ENCODE measurements around the gene TRIM44.

The TRIM44 gene

GRCh38 chr11:35811783-35812182 is 149.2 kb downstream of the TRIM44 start:
- Histone ChIP-seq H3K27me3 (ENCODE audit: low read depth) (no peaks in the 10 kb centered on the region), H3K9me3 (no peaks in the 10 kb centered on the region), H3K36me3 (replicated peaks) (no peaks in the 10 kb centered on the region), H3K4me3 (no peak overlapping the region), H3K4me1 (no peaks in the 10 kb centered on the region)
- in situ Hi-C loops (cut with MboI; ENCODE audit: low sequenced_read_pairs) = no loop called here
- no peak for DNase-seq (ENCODE audit: low spot score in 2 of 2)

GRCh38 chr11:35812828-35813227 is 150.3 kb downstream of the TRIM44 start:
- Histone ChIP-seq H3K4me3 (no peak overlapping the region), H3K9me3 (no peaks in the 10 kb centered on the region), H3K36me3 (replicated peaks) (no peaks in the 10 kb centered on the region), H3K4me1 (no peaks in the 10 kb centered on the region), H3K27me3 (ENCODE audit: low read depth) (no peaks in the 10 kb centered on the region)
- DNase-seq (ENCODE audit: low spot score in 2 of 2) = no peak
- in situ Hi-C loops (cut with MboI; ENCODE audit: low sequenced_read_pairs) = no loop called here

- in situ Hi-C loops (cut with MboI; ENCODE audit: low sequenced_read_pairs) = no loop called here
- H3K27me3 ChIP-seq (ENCODE audit: low read depth) = no peaks in the 10 kb centered on the region
- H3K36me3 ChIP-seq (replicated peaks) = no peaks in the 10 kb centered on the region
- H3K4me3 ChIP-seq = no peak overlapping the region
- DNase-seq (ENCODE audit: low spot score in 2 of 2) = no peak
- no peaks in the 10 kb centered on the region for H3K4me1 ChIP-seq
- H3K9me3 ChIP-seq = no peaks in the 10 kb centered on the region
These were observed 151.6 kb downstream of the TRIM44 start for GRCh38 chr11:35814081-35814695.

GRCh38 chr11:35814720-35815305 is 152.2 kb downstream of the TRIM44 start:
- Histone ChIP-seq H3K4me1 (no peaks in the 10 kb centered on the region), H3K4me3 (no peak overlapping the region), H3K27me3 (ENCODE audit: low read depth) (no peaks in the 10 kb centered on the region), H3K9me3 (no peaks in the 10 kb centered on the region), H3K36me3 (replicated peaks) (no peaks in the 10 kb centered on the region)
- no peak for DNase-seq (ENCODE audit: low spot score in 2 of 2)
- in situ Hi-C loops (cut with MboI; ENCODE audit: low sequenced_read_pairs) = no loop called here

- Histone ChIP-seq H3K36me3 (replicated peaks) (no peaks in the 10 kb centered on the region), H3K9me3 (no peaks in the 10 kb centered on the region), H3K27me3 (ENCODE audit: low read depth) (no peaks in the 10 kb centered on the region), H3K4me3 (no peak overlapping the region), H3K4me1 (no peaks in the 10 kb centered on the region)
- no peak for DNase-seq (ENCODE audit: low spot score in 2 of 2)
- in situ Hi-C loops (cut with MboI; ENCODE audit: low sequenced_read_pairs) = no loop called here
These were observed 153.2 kb downstream of the TRIM44 start for GRCh38 chr11:35815556-35816315.

GRCh38 chr11:35820614-35821013 is 158.0 kb downstream of the TRIM44 start:
- in situ Hi-C loops (cut with MboI; ENCODE audit: low sequenced_read_pairs) = no loop called here

GRCh38 chr11:35822815-35823495 is 160.4 kb downstream of the TRIM44 start:
- H3K9me3 ChIP-seq = no peaks in the 10 kb centered on the region
- DNase-seq (ENCODE audit: low spot score in 2 of 2) = no peak
- no peaks in the 10 kb centered on the region for H3K27me3 ChIP-seq (ENCODE audit: low read depth)
- H3K4me1 ChIP-seq = no peaks in the 10 kb centered on the region
- no peaks in the 10 kb centered on the region for H3K36me3 ChIP-seq (replicated peaks)
- no peak overlapping the region for H3K4me3 ChIP-seq
- in situ Hi-C loops (cut with MboI; ENCODE audit: low sequenced_read_pairs) = no loop called here

More at GRCh38 chr11:35820614-35821013, 158.0 kb downstream of the TRIM44 start:
- Histone ChIP-seq H3K4me3 (no peak overlapping the region), H3K4me1 (no peaks in the 10 kb centered on the region), H3K36me3 (replicated peaks) (no peaks in the 10 kb centered on the region), H3K9me3 (no peaks in the 10 kb centered on the region), H3K27me3 (ENCODE audit: low read depth) (no peaks in the 10 kb centered on the region)
- no peak for DNase-seq (ENCODE audit: low spot score in 2 of 2)

GRCh38 chr11:35823742-35824298 is 161.2 kb downstream of the TRIM44 start:
- no peak for DNase-seq (ENCODE audit: low spot score in 2 of 2)
- Histone ChIP-seq H3K4me3 (no peak overlapping the region), H3K27me3 (ENCODE audit: low read depth) (no peaks in the 10 kb centered on the region), H3K9me3 (no peaks in the 10 kb centered on the region), H3K4me1 (no peaks in the 10 kb centered on the region), H3K36me3 (replicated peaks) (no peaks in the 10 kb centered on the region)
- in situ Hi-C loops (cut with MboI; ENCODE audit: low sequenced_read_pairs) = no loop called here

GRCh38 chr11:35825386-35825785 is 162.8 kb downstream of the TRIM44 start:
- H3K9me3 ChIP-seq = no peaks in the 10 kb centered on the region
- H3K27me3 ChIP-seq (ENCODE audit: low read depth) = no peaks in the 10 kb centered on the region
- H3K4me1 ChIP-seq = no peaks in the 10 kb centered on the region
- H3K4me3 ChIP-seq = no peak overlapping the region
- in situ Hi-C loops (cut with MboI; ENCODE audit: low sequenced_read_pairs) = no loop called here
- no peaks in the 10 kb centered on the region for H3K36me3 ChIP-seq (replicated peaks)
- DNase-seq (ENCODE audit: low spot score in 2 of 2) = no peak

- in situ Hi-C loops (cut with MboI; ENCODE audit: low sequenced_read_pairs) = no loop called here
These were observed 163.4 kb downstream of the TRIM44 start for GRCh38 chr11:35826006-35826405.

GRCh38 chr11:35826949-35827348 is 164.4 kb downstream of the TRIM44 start:
- Histone ChIP-seq H3K4me3 (no peak overlapping the region), H3K9me3 (no peaks in the 10 kb centered on the region), H3K27me3 (ENCODE audit: low read depth) (no peaks in the 10 kb centered on the region), H3K4me1 (no peaks in the 10 kb centered on the region), H3K36me3 (replicated peaks) (no peaks in the 10 kb centered on the region)
- DNase-seq (ENCODE audit: low spot score in 2 of 2) = no peak
- in situ Hi-C loops (cut with MboI; ENCODE audit: low sequenced_read_pairs) = no loop called here

More at GRCh38 chr11:35826006-35826405, 163.4 kb downstream of the TRIM44 start:
- no peaks in the 10 kb centered on the region for H3K9me3 ChIP-seq
- H3K4me1 ChIP-seq = no peaks in the 10 kb centered on the region
- no peaks in the 10 kb centered on the region for H3K27me3 ChIP-seq (ENCODE audit: low read depth)
- H3K36me3 ChIP-seq (replicated peaks) = no peaks in the 10 kb centered on the region
- no peak for DNase-seq (ENCODE audit: low spot score in 2 of 2)
- H3K4me3 ChIP-seq = no peak overlapping the region

GRCh38 chr11:35836205-35836604 is 173.6 kb downstream of the TRIM44 start:
- Histone ChIP-seq H3K36me3 (replicated peaks) (no peaks in the 10 kb centered on the region), H3K4me3 (no peak overlapping the region), H3K4me1 (peaks cover 4% of the 10 kb centered on the region; the same call in 1 of the 2 replicates), H3K9me3 (peaks cover 8% of the 10 kb centered on the region; the same call in 1 of the 2 replicates), H3K27me3 (ENCODE audit: low read depth) (peaks cover 13% of the 10 kb centered on the region)
- in situ Hi-C loops (cut with MboI; ENCODE audit: low sequenced_read_pairs) = no loop called here
- DNase-seq (ENCODE audit: low spot score in 2 of 2) = no peak

GRCh38 chr11:35838071-35838470 is 175.5 kb downstream of the TRIM44 start:
- Histone ChIP-seq H3K36me3 (replicated peaks) (no peaks in the 10 kb centered on the region), H3K27me3 (ENCODE audit: low read depth) (peaks cover 13% of the 10 kb centered on the region), H3K9me3 (peaks cover 8% of the 10 kb centered on the region; the same call in 1 of the 2 replicates), H3K4me1 (peaks cover 4% of the 10 kb centered on the region; the same call in 1 of the 2 replicates), H3K4me3 (no peak overlapping the region)
- in situ Hi-C loops (cut with MboI; ENCODE audit: low sequenced_read_pairs) = no loop called here
- DNase-seq (ENCODE audit: low spot score in 2 of 2) = no peak
